ENCODE measurements around the gene GPC1. TPM values are rescaled to one million over a fixed set of nuclear protein-coding genes. Genes with fewer than 3 reads are reported as not detected.

Gene GPC1
- total RNA-seq, 4 donors from 2014 or later, result 117 to 153 (median 144) TPM

DNA sequence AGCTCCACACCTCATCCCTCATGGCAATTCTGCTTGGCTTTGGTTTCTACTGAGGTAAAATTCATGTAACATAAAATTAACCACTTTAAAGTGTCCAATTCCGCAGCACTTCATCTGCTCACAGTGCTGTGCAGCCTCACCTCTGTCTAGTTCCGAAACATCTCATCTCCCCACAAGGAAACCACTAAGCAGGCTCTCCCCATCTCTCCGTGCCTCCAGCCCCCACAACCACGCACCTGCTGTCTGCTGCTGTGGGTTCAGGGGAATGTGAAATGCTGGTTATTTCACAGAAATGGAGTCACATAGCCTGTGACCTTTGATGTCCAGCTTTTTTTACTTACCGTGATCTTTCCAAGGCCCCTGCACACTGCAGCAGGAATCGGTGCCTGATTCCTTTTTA lies 7.7 kb upstream of the GPC1 start:
- Histone ChIP-seq H3K4me3 (no peak overlapping the region), H3K27me3 (no peaks in the 10 kb centered on the region), H3K9me3 (peaks cover 0 to 15% (median 0%) of the 10 kb centered on the region in 4 donors), H3K4me1 (peaks cover 0 to under 1% (median 0%) of the 10 kb centered on the region in 4 donors), H3K36me3 (no peaks in the 10 kb centered on the region), H3K27ac (no peak overlapping the region)
- DNase-seq (ENCODE audit: low spot score in 2 of 2), result no peak
- 59 to 65% methylated on average over 6 of the region's 6 CpGs for WGBS, 2 donors
- TF ChIP-seq POLR2A (IDR thresholded peaks at IDR 0.05), result no peak
- no peak for TF ChIP-seq EP300 (IDR thresholded peaks at IDR 0.05)
- TF ChIP-seq, protein P1, sequence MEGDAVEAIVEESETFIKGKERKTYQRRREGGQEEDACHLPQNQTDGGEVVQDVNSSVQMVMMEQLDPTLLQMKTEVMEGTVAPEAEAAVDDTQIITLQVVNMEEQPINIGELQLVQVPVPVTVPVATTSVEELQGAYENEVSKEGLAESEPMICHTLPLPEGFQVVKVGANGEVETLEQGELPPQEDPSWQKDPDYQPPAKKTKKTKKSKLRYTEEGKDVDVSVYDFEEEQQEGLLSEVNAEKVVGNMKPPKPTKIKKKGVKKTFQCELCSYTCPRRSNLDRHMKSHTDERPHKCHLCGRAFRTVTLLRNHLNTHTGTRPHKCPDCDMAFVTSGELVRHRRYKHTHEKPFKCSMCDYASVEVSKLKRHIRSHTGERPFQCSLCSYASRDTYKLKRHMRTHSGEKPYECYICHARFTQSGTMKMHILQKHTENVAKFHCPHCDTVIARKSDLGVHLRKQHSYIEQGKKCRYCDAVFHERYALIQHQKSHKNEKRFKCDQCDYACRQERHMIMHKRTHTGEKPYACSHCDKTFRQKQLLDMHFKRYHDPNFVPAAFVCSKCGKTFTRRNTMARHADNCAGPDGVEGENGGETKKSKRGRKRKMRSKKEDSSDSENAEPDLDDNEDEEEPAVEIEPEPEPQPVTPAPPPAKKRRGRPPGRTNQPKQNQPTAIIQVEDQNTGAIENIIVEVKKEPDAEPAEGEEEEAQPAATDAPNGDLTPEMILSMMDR (IDR thresholded peaks at IDR 0.05), result no peak

DNA sequence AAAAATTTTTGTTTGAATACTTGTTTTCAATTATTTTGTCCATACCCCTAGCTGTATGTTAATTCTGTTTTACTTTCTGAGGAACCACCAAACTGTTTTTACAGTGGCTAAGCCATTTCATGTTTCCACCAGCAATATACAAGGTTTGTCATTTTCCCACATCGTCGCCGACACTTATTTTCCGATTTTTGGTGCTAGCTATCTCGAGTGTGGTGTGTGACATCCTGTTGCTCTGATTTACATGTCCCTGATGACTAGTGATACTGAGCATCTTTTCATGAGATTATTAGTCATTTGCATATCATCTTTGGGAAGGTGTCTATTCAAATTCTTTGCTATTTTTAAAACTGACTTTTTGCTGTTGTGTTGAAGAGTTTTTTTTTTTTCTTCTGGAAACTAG lies 7.2 kb upstream of the GPC1 start:
- Histone ChIP-seq H3K27me3 (no peaks in the 10 kb centered on the region), H3K4me1 (peaks cover 0 to 5% (median 0%) of the 10 kb centered on the region in 4 donors), H3K27ac (no peak overlapping the region), H3K9me3 (peaks cover 0 to 12% (median 0%) of the 10 kb centered on the region in 4 donors), H3K4me3 (no peak overlapping the region), H3K36me3 (no peaks in the 10 kb centered on the region)
- TF ChIP-seq EP300 (IDR thresholded peaks at IDR 0.05), result no peak
- TF ChIP-seq, protein P1 (IDR thresholded peaks at IDR 0.05), result no peak
- TF ChIP-seq POLR2A (IDR thresholded peaks at IDR 0.05), result no peak
- 87 to 93% methylated on average over 5 of the region's 5 CpGs for WGBS, 2 donors
- no peak for DNase-seq (ENCODE audit: low spot score in 2 of 2)

DNA sequence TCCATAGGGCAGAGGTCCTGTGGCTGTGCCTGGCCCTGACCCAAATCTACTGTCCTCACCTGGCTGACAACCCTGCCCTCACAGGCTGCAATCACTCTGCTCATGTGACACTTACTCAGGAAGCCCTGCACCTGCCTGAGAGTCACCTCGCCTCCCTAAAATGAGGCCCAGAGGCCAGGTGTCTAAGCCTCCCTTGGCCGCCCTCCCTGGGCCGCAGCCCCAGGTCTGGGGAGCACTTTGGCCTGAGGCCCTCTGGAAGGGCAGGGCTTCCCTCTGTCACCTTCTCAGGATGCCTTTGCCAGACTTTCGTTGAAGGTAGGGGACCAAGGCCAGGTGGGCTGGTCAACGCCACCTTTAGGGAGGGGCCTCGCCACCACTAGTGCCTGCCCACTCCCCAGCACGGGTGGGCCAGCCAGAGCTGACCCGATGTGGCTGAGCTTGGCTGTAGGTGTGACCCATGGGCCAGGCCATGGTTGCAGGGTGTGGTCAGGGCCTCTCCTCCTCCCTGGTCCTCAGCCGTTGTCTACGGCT lies 6.1 kb upstream of the GPC1 start:
- 84 to 92% methylated on average over 9 to 10 of the region's 10 CpGs for WGBS, 2 donors
- TF ChIP-seq, protein P1 (IDR thresholded peaks at IDR 0.05), result no peak
- TF ChIP-seq POLR2A (IDR thresholded peaks at IDR 0.05) (no peak), EP300 (IDR thresholded peaks at IDR 0.05) (no peak)
- no peak overlapping the region for H3K4me3 ChIP-seq
- no peaks in the 10 kb centered on the region for H3K36me3 ChIP-seq
- H3K27ac ChIP-seq, result no peak overlapping the region
- DNase-seq (ENCODE audit: low spot score in 2 of 2), result peak in 1 of 2 donors; percentile 10
- H3K4me1 ChIP-seq, result peaks cover 0 to 17% (median 4%) of the 10 kb centered on the region in 4 donors
- peaks cover 0 to 12% (median 0%) of the 10 kb centered on the region in 4 donors for H3K9me3 ChIP-seq
- no peaks in the 10 kb centered on the region for H3K27me3 ChIP-seq

DNA sequence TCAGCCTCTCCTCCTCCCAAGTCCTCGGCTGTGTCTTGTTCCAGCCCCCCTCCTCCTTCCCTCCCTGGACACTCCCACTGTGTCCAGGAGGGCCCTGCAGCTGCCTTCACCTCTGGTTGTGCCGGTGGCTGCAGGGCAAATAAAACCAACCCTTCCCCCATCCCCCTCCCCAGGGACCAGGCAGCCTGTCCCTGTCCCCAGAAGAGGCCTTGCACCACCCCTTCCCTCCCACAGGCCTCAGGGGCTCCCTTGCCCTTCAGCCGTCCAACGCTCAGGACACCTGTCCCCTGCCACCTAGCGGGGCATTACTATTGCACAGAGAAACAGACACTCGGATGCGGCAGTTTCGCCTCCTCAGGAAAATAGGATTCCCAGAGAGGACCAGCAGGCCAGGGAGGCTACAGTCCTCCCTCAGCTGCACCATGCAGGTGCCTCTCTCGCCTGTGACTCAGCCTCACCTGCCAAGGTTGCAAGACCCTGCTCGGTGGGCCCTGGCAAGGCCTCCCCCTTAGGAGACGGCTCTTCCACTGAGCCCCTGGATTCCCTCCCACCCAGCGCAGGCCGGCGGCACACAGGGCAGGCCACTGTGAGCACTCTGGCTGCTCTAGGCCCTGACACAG lies 5.5 kb upstream of the GPC1 start:
- TF ChIP-seq, protein P1 (IDR thresholded peaks at IDR 0.05), result no peak
- TF ChIP-seq POLR2A (IDR thresholded peaks at IDR 0.05) (no peak), EP300 (IDR thresholded peaks at IDR 0.05) (no peak)
- peaks cover 0 to 23% (median 8%) of the 10 kb centered on the region in 4 donors for H3K4me1 ChIP-seq
- peaks cover 0 to 12% (median 0%) of the 10 kb centered on the region in 4 donors for H3K9me3 ChIP-seq
- no peaks in the 10 kb centered on the region for H3K27me3 ChIP-seq
- H3K4me3 ChIP-seq, result no peak overlapping the region
- H3K27ac ChIP-seq, result no peak overlapping the region
- WGBS, 2 donors, result 78 to 82% methylated on average over 13 to 14 of the region's 14 CpGs
- no peaks in the 10 kb centered on the region for H3K36me3 ChIP-seq
- peak in 1 of 2 donors; percentile 4 for DNase-seq (ENCODE audit: low spot score in 2 of 2)

DNA sequence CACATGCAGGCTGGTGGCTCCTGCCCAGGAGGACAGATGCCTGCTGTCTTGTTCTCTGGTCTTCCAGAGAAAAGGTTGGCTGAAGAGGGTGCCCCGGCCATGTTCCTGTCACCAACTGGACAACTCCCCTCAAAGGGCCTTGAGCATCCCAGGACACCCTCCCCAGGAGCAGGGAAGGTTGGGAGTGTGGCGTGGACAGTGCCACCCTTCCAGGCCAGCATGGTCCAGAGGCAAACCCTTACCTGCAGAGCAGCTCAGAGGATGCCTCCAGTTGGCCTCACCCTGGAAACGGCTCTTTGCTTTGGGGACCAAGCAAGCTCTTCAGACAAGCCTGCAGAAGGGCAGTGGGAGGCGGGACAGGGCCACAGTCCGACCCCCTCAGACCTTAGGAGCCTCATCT lies 4.9 kb upstream of the GPC1 start:
- H3K36me3 ChIP-seq, result no peaks in the 10 kb centered on the region
- TF ChIP-seq POLR2A (IDR thresholded peaks at IDR 0.05) (no peak), EP300 (IDR thresholded peaks at IDR 0.05) (no peak)
- TF ChIP-seq, protein P1 (IDR thresholded peaks at IDR 0.05), result no peak
- H3K27ac ChIP-seq, result no peak overlapping the region
- H3K4me1 ChIP-seq, result peaks cover 0 to 23% (median 8%) of the 10 kb centered on the region in 4 donors
- peaks cover 0 to 6% (median 0%) of the 10 kb centered on the region in 4 donors for H3K9me3 ChIP-seq
- H3K4me3 ChIP-seq, result no peak overlapping the region
- DNase-seq (ENCODE audit: low spot score in 2 of 2), result no peak
- H3K27me3 ChIP-seq, result no peaks in the 10 kb centered on the region
- 73 to 94% methylated on average over 3 of the region's 5 CpGs for WGBS, 2 donors

All from tibial nerve (tissue), 4 donors.